GM21619 (cell line): ENCODE data around the gene TAS1R1.

Experiments
- ATAC-seq: cut with Tn5 transposase; IDR thresholded peaks from one replicate; pipeline ENCODE4 v1.9.1; 2021; ENCODE audit not compliant: unreplicated experiment

The TAS1R1 gene

GRCh38 chr1:6602669-6603237 is 47.6 kb downstream of the TAS1R1 start, which contains the start of gene KLHL21:
Gene KLHL21, minus strand, starts transcription at chr1:6602869. Its CDS starts 52 bp downstream, at chr1:6602817.
- peak; percentile 46 for ATAC-seq

- peak; percentile 31 for ATAC-seq
Observed at GRCh38 chr1:6603238-6603914, 48.3 kb downstream of the TAS1R1 start.

- ATAC-seq: no peak
Observed at GRCh38 chr1:6603915-6604558, 48.9 kb downstream of the TAS1R1 start.

- peak; percentile 34 for ATAC-seq
Observed at GRCh38 chr1:6612641-6613360, 57.7 kb downstream of the TAS1R1 start.

GRCh38 chr1:6613361-6614018 is 58.4 kb downstream of the TAS1R1 start, which contains the start of gene PHF13:
Gene PHF13, plus strand, starts transcription at chr1:6613731. Its CDS starts 336 bp downstream, at chr1:6614067.
- ATAC-seq: peak; percentile 89

GRCh38 chr1:6614019-6614928 is 59.2 kb downstream of the TAS1R1 start:
- no peak for ATAC-seq

GRCh38 chr1:6614929-6615785 is 60.0 kb downstream of the TAS1R1 start:
- ATAC-seq: no peak

GRCh38 chr1:6619045-6619444 is 63.9 kb downstream of the TAS1R1 start:
- ATAC-seq: no peak

- no peak for ATAC-seq
Observed at GRCh38 chr1:6621429-6622391, 66.6 kb downstream of the TAS1R1 start.

GRCh38 chr1:6622396-6623152 is 67.5 kb downstream of the TAS1R1 start:
- no peak for ATAC-seq

- ATAC-seq: no peak
Observed at GRCh38 chr1:6623269-6623965, 68.3 kb downstream of the TAS1R1 start.

- peak; percentile 80 for ATAC-seq
Observed at GRCh38 chr1:6624710-6625583, 69.8 kb downstream of the TAS1R1 start, which contains the start of gene THAP3. Gene THAP3, plus strand, starts transcription at chr1:6624868. Its CDS starts 351 bp downstream, at chr1:6625219.

GRCh38 chr1:6625584-6626149 is 70.6 kb downstream of the TAS1R1 start:
- no peak for ATAC-seq

- no peak for ATAC-seq
Observed at GRCh38 chr1:6627031-6627430, 71.9 kb downstream of the TAS1R1 start.
